Testis (tissue), 3 donors: ENCODE measurements around the gene DSG3. TPM values are rescaled to one million over a fixed set of nuclear protein-coding genes. Genes with fewer than 3 reads are reported as not detected.

ENCODE experiments used
- DNase-seq: peaks from one replicate; pipeline ENCODE4 v3.0.0-alpha.2; 2019
- H3K27ac ChIP-seq, 2 donors: fragments of 200-600 bp; sonication (generic); one replicate each; pipeline ENCODE4 v1.5.1; 2019
- H3K27me3 ChIP-seq: fragments of 200-600 bp; sonication (generic); one replicate; pipeline ENCODE4 v1.5.1; 2019
- H3K36me3 ChIP-seq: fragments of 200-600 bp; sonication (generic); one replicate; pipeline ENCODE4 v1.5.1; 2017; ENCODE audit warnings: low read depth; ENCODE audit errors: missing control alignments
- H3K4me1 ChIP-seq: fragments of 200-600 bp; sonication (generic); one replicate; pipeline ENCODE4 v1.5.1; 2019
- H3K4me3 ChIP-seq, 2 donors: fragments of 200-600 bp; sonication (generic); one replicate each; pipeline ENCODE4 v1.5.1; 2017 to 2019
- H3K9me3 ChIP-seq: fragments of 200-600 bp; sonication (generic); one replicate; pipeline ENCODE4 v1.5.1; 2017
- CTCF ChIP-seq, 3 experiments: fragments of 450-650 bp in 2 of 3; fragments of 200-600 bp in 1 of 3; sonication (generic) in 1 of 3; IDR thresholded peaks; one replicate each; pipeline ENCODE4 v1.5.1; 2016 to 2019; ENCODE audit warnings: antibody characterized with exemption in 3 of 3, mild to moderate bottlenecking in 2 of 3, moderate library complexity in 1 of 3
- POLR2A ChIP-seq: fragments of 450-650 bp; IDR thresholded peaks from one replicate; pipeline ENCODE4 v1.6.1; 2017; ENCODE audit warnings: antibody characterized with exemption, mild to moderate bottlenecking, moderate library complexity
- WGBS, 2 donors: methylation state at CpG; one replicate each; pipeline ENCODE4 v1.1.5; 2018; 5-methylcytosine and 5-hydroxymethylcytosine counted together
- intact Hi-C: fragments of 100-400 bp; cut with DNase I; formaldehyde crosslinking; loops from one replicate; pipeline ENCODE4 v1.15.1; 2023; ENCODE audit warnings: low total_unique reads
- polyA plus RNA-seq: library from polyadenylated mRNA; stranded (reverse); fragments of 350-450 nt; fragmentation: Illumina TruSeq; extraction: RNeasy Lipid Tissue Mini Kit (QIAGEN cat#74804); gene quantifications from one replicate; pipeline ENCODE4 v1.2.3, GENCODE V29; 2014; ENCODE audit warnings: low read depth, low replicate concordance; ENCODE audit not compliant: insufficient read depth
- total RNA-seq, 2 donors: library from RNA; depleted of rRNA; stranded (reverse); fragments of >200 nt; gene quantifications; one replicate each; pipeline ENCODE4 v1.2.3, GENCODE V29; 2016

Gene DSG3
- total and polyA plus RNA-seq, 3 donors from 2014 or later, result 0.16 to 0.19 (median 0.16) TPM

GRCh38 chr18:31497404-31497835 lies 49.9 kb downstream of the DSG3 start:
- intact Hi-C loops, result no loop called here
- WGBS, 2 donors, result 27 to 69% methylated on average over 4 to 25 of the region's 25 CpGs
- no peaks in the 10 kb centered on the region for H3K27me3 ChIP-seq
- peak overlapping the region; percentile 54 to 60 for H3K4me3 ChIP-seq
- DNase-seq, result no peak
- H3K4me1 ChIP-seq, result no peaks in the 10 kb centered on the region
- H3K27ac ChIP-seq, result no peak overlapping the region
- no peaks in the 10 kb centered on the region for H3K9me3 ChIP-seq
- TF ChIP-seq CTCF (IDR thresholded peaks at IDR 0.05) (no peak), POLR2A (no peak)
- H3K36me3 ChIP-seq, result no peaks in the 10 kb centered on the region

GRCh38 chr18:31497836-31498573 lies 50.5 kb downstream of the DSG3 start, which contains the start of gene DSG2:
Gene DSG2 (plus strand): TSS chr18:31498177. CDS start chr18:31498252, 75 bp downstream.
- H3K9me3 ChIP-seq, result no peaks in the 10 kb centered on the region
- 1 to 2% methylated on average over 9 to 66 of the region's 79 CpGs for WGBS, 2 donors

DNA sequence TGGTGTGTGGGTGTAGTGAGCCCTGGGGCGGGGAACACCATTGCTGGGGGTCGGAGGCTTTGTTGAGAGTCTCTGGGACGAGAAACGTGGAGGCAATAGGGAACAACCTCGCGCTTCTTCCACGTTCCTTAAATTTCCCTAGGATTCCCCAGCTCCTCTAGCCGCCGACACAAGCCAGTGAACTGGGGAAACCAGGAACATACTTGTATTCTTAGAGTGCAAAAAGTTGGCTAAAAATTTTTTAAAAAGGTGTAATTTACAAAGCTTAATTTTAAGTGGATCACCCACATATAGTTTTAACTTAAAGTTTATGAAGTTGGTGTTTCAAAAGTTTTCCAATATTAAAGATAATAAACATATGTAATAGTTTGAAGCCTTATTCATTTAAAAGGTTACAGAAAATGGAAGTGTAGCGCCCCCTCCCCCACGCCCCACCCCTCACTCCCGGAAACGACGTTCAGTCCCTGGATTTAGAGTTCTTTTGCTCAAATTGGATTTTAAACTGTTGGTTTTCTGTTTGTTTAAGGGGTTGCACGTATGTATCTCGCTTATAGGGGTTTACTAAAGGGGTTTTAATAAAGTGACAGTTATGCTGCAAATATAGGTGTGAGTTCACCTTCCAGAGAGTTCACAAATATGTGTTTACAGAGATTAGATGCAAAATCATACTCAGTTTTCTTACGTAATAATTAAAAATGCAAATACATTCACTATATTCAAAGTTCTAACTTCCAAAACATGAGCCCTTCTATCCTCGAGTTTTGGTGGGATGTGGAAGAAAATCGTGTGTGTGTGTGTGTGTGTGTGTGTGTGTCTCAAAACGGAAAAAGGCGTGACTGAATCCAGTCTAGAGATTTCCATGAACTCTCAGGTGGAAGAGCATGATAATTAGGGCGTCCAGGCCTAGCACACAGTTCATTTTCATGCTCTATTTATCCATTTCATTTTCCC lies 51.3 kb downstream of the DSG3 start:
- Histone ChIP-seq H3K27ac (peak overlapping the region; percentile 39 to 51), H3K9me3 (no peaks in the 10 kb centered on the region), H3K4me1 (no peaks in the 10 kb centered on the region), H3K36me3 (no peaks in the 10 kb centered on the region), H3K27me3 (no peaks in the 10 kb centered on the region), H3K4me3 (peak overlapping the region; percentile 54 to 60)
- TF ChIP-seq POLR2A, result no peak
- TF ChIP-seq CTCF (IDR thresholded peaks at IDR 0.05), result no peak
- intact Hi-C loops, result no loop called here
- WGBS, 2 donors, result 16 to 19% methylated on average over 19 to 22 of the region's 22 CpGs
- no peak for DNase-seq

More at GRCh38 chr18:31497836-31498573, 50.5 kb downstream of the DSG3 start, which contains the start of gene DSG2:
- Histone ChIP-seq H3K27ac (peak within 1 kb of the TSS; percentile 39 to 51), H3K4me1 (no peaks in the 10 kb centered on the region), H3K36me3 (no peaks in the 10 kb centered on the region), H3K27me3 (no peaks in the 10 kb centered on the region), H3K4me3 (peak within 1 kb of the TSS; percentile 54 to 60)
- intact Hi-C loops, result no loop called here
- TF ChIP-seq POLR2A (no peak), CTCF (IDR thresholded peaks at IDR 0.05) (no peak)
- DNase-seq, result peak; percentile 44

GRCh38 chr18:31500051-31500688 lies 52.6 kb downstream of the DSG3 start:
- Histone ChIP-seq H3K27me3 (no peaks in the 10 kb centered on the region), H3K4me3 (no peak overlapping the region), H3K27ac (no peak overlapping the region), H3K9me3 (no peaks in the 10 kb centered on the region), H3K4me1 (no peaks in the 10 kb centered on the region), H3K36me3 (no peaks in the 10 kb centered on the region)
- no peak for TF ChIP-seq POLR2A
- no peak for TF ChIP-seq CTCF (IDR thresholded peaks at IDR 0.05)
- 76 to 83% methylated on average over 6 of the region's 6 CpGs for WGBS, 2 donors
- no peak for DNase-seq
- intact Hi-C loops, result no loop called here
